Lung (tissue), 12 donors: ENCODE measurements around the gene OGFR. TPM values are rescaled to one million over a fixed set of nuclear protein-coding genes. Genes with fewer than 3 reads are reported as not detected.

ENCODE experiments used
- ATAC-seq: fragments of 200-7000 bp; cut with Tn5 transposase; one replicate; pipeline ENCODE4 v1.9.1; 2020; ENCODE audit warnings: moderate number of reproducible peaks; ENCODE audit not compliant: insufficient read depth, low FRiP score
- DNase-seq, 3 donors: peaks; one replicate each; pipeline ENCODE4 v3.0.0-alpha.2; 2013 to 2017
- H3K27ac ChIP-seq, 2 donors: one replicate each; pipeline ENCODE4 v1.5.1; 2013; ENCODE audit warnings: mild to moderate bottlenecking in 2 of 2, moderate library complexity in 2 of 2, control low read depth in 1 of 2, inconsistent platforms in 1 of 2, low read depth in 1 of 2, low read length in 1 of 2
- H3K27me3 ChIP-seq, 3 donors: one replicate each; pipeline ENCODE4 v1.5.1; 2013; ENCODE audit warnings: low read length in 2 of 3; ENCODE audit not compliant: control insufficient read depth in 3 of 3, insufficient read depth in 3 of 3
- H3K36me3 ChIP-seq, 4 donors: one replicate each; pipeline ENCODE4 v1.5.1; 2013; ENCODE audit warnings: low read length in 4 of 4, mild to moderate bottlenecking in 1 of 4, moderate library complexity in 1 of 4; ENCODE audit not compliant: control insufficient read depth in 4 of 4, insufficient read depth in 4 of 4
- H3K4me1 ChIP-seq, 5 donors: one replicate each; pipeline ENCODE4 v1.5.1; 2013; ENCODE audit warnings: low read length in 5 of 5, mild to moderate bottlenecking in 2 of 5, moderate library complexity in 1 of 5; ENCODE audit not compliant: control insufficient read depth in 5 of 5, insufficient read depth in 5 of 5
- H3K4me3 ChIP-seq: one replicate; pipeline ENCODE4 v1.5.1; 2013; ENCODE audit warnings: mild to moderate bottlenecking, control low read depth, moderate library complexity
- H3K9ac ChIP-seq, 2 donors: one replicate each; pipeline ENCODE4 v1.5.1; 2013; ENCODE audit warnings: low read length in 2 of 2, control low read depth in 1 of 2; ENCODE audit not compliant: insufficient read depth in 1 of 2
- H3K9me3 ChIP-seq, 4 donors: one replicate each; pipeline ENCODE4 v1.5.1; 2013; ENCODE audit warnings: low read length in 3 of 4, mild to moderate bottlenecking in 1 of 4, moderate library complexity in 1 of 4; ENCODE audit not compliant: control insufficient read depth in 4 of 4, insufficient read depth in 3 of 4
- CTCF ChIP-seq: IDR thresholded peaks from 2 replicates; pipeline ENCODE4 v1.5.1; 2012; ENCODE audit warnings: mild to moderate bottlenecking; ENCODE audit errors: control extremely low read depth, extremely low read depth
- WGBS, 2 donors: extraction: QIAGEN DNeasy Blood & Tissue Kit; methylation state at CpG; one replicate each; pipeline ENCODE4 v1.1.7; 2013; 5-methylcytosine and 5-hydroxymethylcytosine counted together
- polyA plus RNA-seq, 2 donors: library from polyadenylated mRNA; stranded (reverse); fragments of 200-250 nt; gene quantifications; one replicate each; pipeline ENCODE4 v1.2.1, GENCODE V29; 2013
- total RNA-seq, 2 donors: library from RNA; depleted of rRNA in 1 of 2; stranded (reverse); fragments of >200 nt in 1 of 2; gene quantifications; one replicate each; pipeline ENCODE4 v1.2.1, GENCODE V29; 2014 to 2021
- donor health status: control.
- donor health status: control.
- donor health status: Bipolar disorder and iron deficiency.
- donor health status: healthy.
- donor health status: DM: yes; HTN: yes; CAD: no.

OGFR gene
- total and polyA plus RNA-seq, 4 donors: 38.0 to 73.1 (median 63.9) TPM

- no peaks in the 10 kb centered on the region for H3K9me3 ChIP-seq
- H3K9ac ChIP-seq: no peak overlapping the region
- H3K27me3 ChIP-seq: no peaks in the 10 kb centered on the region
- ATAC-seq (no peak), DNase-seq (no peak)
- TF ChIP-seq CTCF: no peak
- no peak overlapping the region for H3K27ac ChIP-seq
- WGBS, 2 donors: 94% methylated on average over 20 of the region's 20 CpGs
- no peaks in the 10 kb centered on the region for H3K36me3 ChIP-seq
- no peak overlapping the region for H3K4me3 ChIP-seq
- H3K4me1 ChIP-seq: peaks cover 0 to 34% (median 6%) of the 10 kb centered on the region in 5 donors
These were observed 34.3 kb upstream of the OGFR start for GRCh38 chr20:62770111-62770910.

GRCh38 chr20:62770916-62771315 is 33.7 kb upstream of the OGFR start:
- Histone ChIP-seq H3K4me3 (no peak overlapping the region), H3K9ac (no peak overlapping the region), H3K9me3 (no peaks in the 10 kb centered on the region), H3K36me3 (no peaks in the 10 kb centered on the region), H3K27me3 (no peaks in the 10 kb centered on the region), H3K27ac (no peak overlapping the region), H3K4me1 (peaks cover 0 to 34% (median 6%) of the 10 kb centered on the region in 5 donors)
- 93 to 95% methylated on average over 14 of the region's 14 CpGs for whole genome bisulfite sequencing, 2 donors
- ATAC-seq (no peak), DNase-seq (no peak)
- TF ChIP-seq CTCF: no peak

GRCh38 chr20:62771396-62772102 is 33.1 kb upstream of the OGFR start:
- Histone ChIP-seq H3K4me1 (peaks cover 0 to 30% (median 6%) of the 10 kb centered on the region in 5 donors), H3K36me3 (no peaks in the 10 kb centered on the region)
- WGBS, 2 donors: 85 to 93% methylated on average over 25 of the region's 25 CpGs

More at GRCh38 chr20:62771396-62772102, 33.1 kb upstream of the OGFR start:
- Histone ChIP-seq H3K27me3 (no peaks in the 10 kb centered on the region), H3K27ac (no peak overlapping the region), H3K9ac (no peak overlapping the region), H3K4me3 (no peak overlapping the region), H3K9me3 (no peaks in the 10 kb centered on the region)
- ATAC-seq (no peak), DNase-seq (no peak)
- no peak for TF ChIP-seq CTCF
